Trophoblast cell (in vitro differentiated cells and primary cell): Measurements from ENCODE around the gene EVX1.
A peak's percentile ranks its signal among the peaks of the same experiment; 100 is the strongest.

Experiments
- DNase-seq, 2 donors: peaks; one replicate each; pipeline ENCODE4 v3.0.0-alpha.2; 2016
- H2AFZ ChIP-seq: 2 replicates; pipeline ENCODE4 v1.6.1; 2013; ENCODE audit warnings: low read length, moderate library complexity, mild to moderate bottlenecking; ENCODE audit not compliant: insufficient read depth, poor library complexity
- H2AK5ac ChIP-seq: 2 replicates; pipeline ENCODE4 v1.6.1; 2013; ENCODE audit warnings: mild to moderate bottlenecking, low read length
- H2BK120ac ChIP-seq: 2 replicates; pipeline ENCODE4 v1.6.1; 2013; ENCODE audit warnings: low read length, mild to moderate bottlenecking, moderate library complexity; ENCODE audit not compliant: insufficient read depth, poor library complexity
- H2BK12ac ChIP-seq: 2 replicates; pipeline ENCODE4 v1.6.1; 2013; ENCODE audit warnings: mild to moderate bottlenecking, low read length, moderate library complexity
- H2BK5ac ChIP-seq: 2 replicates; pipeline ENCODE4 v1.6.1; 2013; ENCODE audit warnings: low read length, low read depth, moderate library complexity, mild to moderate bottlenecking; ENCODE audit not compliant: poor library complexity
- H3K14ac ChIP-seq: 2 replicates; pipeline ENCODE4 v1.6.1; 2013; ENCODE audit warnings: mild to moderate bottlenecking, low read length
- H3K18ac ChIP-seq: 2 replicates; pipeline ENCODE4 v1.6.1; 2013; ENCODE audit warnings: mild to moderate bottlenecking, low read length
- H3K23ac ChIP-seq: 2 replicates; pipeline ENCODE4 v1.6.1; 2013; ENCODE audit warnings: low read length
- H3K27ac ChIP-seq: 2 replicates; pipeline ENCODE4 v1.5.1; 2013; ENCODE audit warnings: low read depth, mild to moderate bottlenecking, inconsistent platforms, low read length, moderate library complexity
- H3K27me3 ChIP-seq: 2 replicates; pipeline ENCODE4 v1.6.1; 2013; ENCODE audit warnings: inconsistent platforms, mild to moderate bottlenecking, low read length, moderate library complexity; ENCODE audit not compliant: insufficient read depth
- H3K36me3 ChIP-seq, 2 experiments: 1 replicate in 1 of 2; 2 replicates in 1 of 2; pipeline ENCODE4 v1.6.1; 2013; ENCODE audit warnings: low read length in 2 of 2, mild to moderate bottlenecking in 2 of 2, moderate library complexity in 1 of 2; ENCODE audit not compliant: insufficient read depth in 2 of 2, control insufficient read depth in 1 of 2
- H3K4ac ChIP-seq: 2 replicates; pipeline ENCODE4 v1.6.1; 2013; ENCODE audit warnings: low read depth, mild to moderate bottlenecking, low read length, moderate library complexity
- H3K4me1 ChIP-seq, 2 experiments: 1 replicate in 1 of 2; 2 replicates in 1 of 2; pipeline ENCODE4 v1.6.1; 2013; ENCODE audit warnings: low read length in 2 of 2, mild to moderate bottlenecking in 2 of 2, moderate library complexity in 1 of 2; ENCODE audit not compliant: insufficient read depth in 2 of 2, control insufficient read depth in 1 of 2
- H3K4me2 ChIP-seq: 2 replicates; pipeline ENCODE4 v1.6.1; 2013; ENCODE audit warnings: inconsistent platforms, mild to moderate bottlenecking, low read length, moderate library complexity
- H3K4me3 ChIP-seq: 2 replicates; pipeline ENCODE4 v1.5.1; 2013; ENCODE audit warnings: mild to moderate bottlenecking, low read depth, low read length, inconsistent platforms
- H3K79me1 ChIP-seq: one replicate; pipeline ENCODE4 v1.6.1; 2013; ENCODE audit warnings: low read length
- H3K79me2 ChIP-seq: 2 replicates; pipeline ENCODE4 v1.6.1; 2013; ENCODE audit warnings: low read length, mild to moderate bottlenecking; ENCODE audit not compliant: control insufficient read depth, insufficient read depth, poor library complexity
- H3K9ac ChIP-seq: 2 replicates; pipeline ENCODE4 v1.6.1; 2013; ENCODE audit warnings: mild to moderate bottlenecking, low read length
- H3K9me3 ChIP-seq: 2 replicates; pipeline ENCODE4 v1.6.1; 2013; ENCODE audit warnings: low read depth, mild to moderate bottlenecking, control low read depth, inconsistent platforms, low read length; ENCODE audit not compliant: insufficient read depth
- H4K12ac ChIP-seq: 2 replicates; pipeline ENCODE4 v1.6.1; 2013; ENCODE audit warnings: low read depth, mild to moderate bottlenecking, low read length, moderate library complexity
- H4K8ac ChIP-seq: 2 replicates; pipeline ENCODE4 v1.6.1; 2013; ENCODE audit warnings: low read depth, mild to moderate bottlenecking, low read length, moderate library complexity
- H4K91ac ChIP-seq: one replicate; pipeline ENCODE4 v1.6.1; 2013; ENCODE audit warnings: low read depth, mild to moderate bottlenecking, low read length, moderate library complexity
- WGBS: extraction: QIAGEN DNeasy Blood & Tissue Kit; methylation state at CpG from one replicate; pipeline ENCODE4 v1.1.7; 2013; ENCODE audit warnings: missing lambda C conversion rate; ENCODE audit not compliant: insufficient read length, insufficient coverage; ENCODE audit errors: extremely low coverage; 5-methylcytosine and 5-hydroxymethylcytosine counted together

The EVX1 gene

DNA sequence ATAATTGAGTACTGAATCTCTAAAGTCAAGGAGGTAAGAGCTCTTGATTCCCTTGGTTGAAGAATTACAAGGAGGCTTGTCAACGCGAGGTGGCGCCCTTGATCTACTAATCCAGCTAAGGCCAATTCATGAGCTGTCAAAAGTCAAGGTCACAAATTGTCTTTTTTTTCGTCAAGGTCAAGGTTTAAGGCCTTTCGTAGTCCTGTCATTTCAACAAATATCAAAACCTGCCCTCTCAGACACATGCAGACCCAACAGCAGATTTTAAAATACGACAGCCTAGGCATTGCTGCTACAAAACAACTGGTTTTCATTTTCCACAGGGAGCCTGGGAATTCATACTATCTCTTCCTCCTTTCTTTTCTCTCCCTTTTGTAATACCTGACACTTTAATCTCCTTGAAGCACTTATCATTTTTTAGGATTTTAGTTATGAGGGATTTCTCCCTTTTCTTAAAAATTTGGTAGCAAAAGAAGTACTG lies 46.3 kb upstream of the EVX1 start:
- Histone ChIP-seq H3K79me2 (no peaks in the 10 kb centered on the region), H3K23ac (no peak overlapping the region), H3K27me3 (peaks cover 69% of the 10 kb centered on the region), H3K4ac (no peak overlapping the region), H3K4me1 (peaks cover 12% of the 10 kb centered on the region in 2 experiments), H3K36me3 (no peaks in the 10 kb centered on the region), H2BK120ac (no peak overlapping the region), H2AK5ac (no peak overlapping the region), H3K14ac (no peak overlapping the region), H4K8ac (no peak overlapping the region), H2BK12ac (no peak overlapping the region), H3K79me1 (no peaks in the 10 kb centered on the region), H3K27ac (no peak overlapping the region), H3K9me3 (peaks cover 10% of the 10 kb centered on the region), H3K9ac (no peak overlapping the region), H4K91ac (no peak overlapping the region), H2BK5ac (no peak overlapping the region), H3K4me3 (no peak overlapping the region), H3K4me2 (no peak overlapping the region), H2AFZ (no peak overlapping the region), H3K18ac (no peak overlapping the region), H4K12ac (no peak overlapping the region)
- WGBS, result no CpG with 5 or more reads among the region's 6 CpGs
- peak; percentile 55 to 79 for DNase-seq

DNA sequence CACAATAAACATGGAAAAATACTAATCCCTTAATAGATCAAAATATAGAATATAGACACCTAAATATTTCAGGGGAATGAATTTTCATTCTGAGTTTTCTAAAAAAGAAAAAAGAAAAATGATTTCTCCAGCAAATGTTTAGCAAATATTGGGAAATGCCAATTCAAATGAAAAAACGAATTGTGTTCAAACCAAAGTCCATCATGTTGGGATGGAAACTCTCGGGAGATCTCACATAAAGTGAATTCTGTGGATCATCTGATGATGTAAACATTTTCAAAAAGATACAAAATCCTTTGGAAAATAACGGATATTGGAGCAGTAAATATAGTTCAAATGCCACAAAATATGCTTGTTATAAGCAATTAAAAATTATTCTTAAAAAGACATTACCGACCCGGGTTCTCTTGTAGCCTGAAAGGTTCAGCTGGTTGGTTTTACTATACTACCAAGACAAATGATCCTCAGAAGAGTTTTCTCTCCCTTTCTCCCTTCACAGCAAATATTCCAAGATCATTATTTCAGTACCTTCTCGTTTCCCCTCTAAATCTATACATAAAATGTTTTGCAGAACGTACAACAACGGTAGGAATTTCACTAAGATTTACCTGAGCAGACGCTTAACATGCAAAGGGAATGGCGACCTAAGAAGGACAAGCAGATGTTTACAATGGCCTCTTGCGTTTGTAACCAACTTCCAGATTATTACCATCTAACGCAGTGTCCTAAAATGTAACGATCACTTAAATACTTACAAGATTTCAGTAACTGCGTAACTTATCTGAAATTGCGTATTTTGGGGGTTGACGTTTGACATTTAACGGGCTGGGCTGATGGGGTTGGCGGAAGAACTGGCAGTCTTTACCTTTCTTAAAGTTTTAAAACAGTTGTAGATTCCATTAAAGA lies 45.2 kb upstream of the EVX1 start:
- no peak overlapping the region for H3K4me2 ChIP-seq
- no peak overlapping the region for H2BK5ac ChIP-seq
- no peak overlapping the region for H3K14ac ChIP-seq
- H3K9ac ChIP-seq, result no peak overlapping the region
- H4K91ac ChIP-seq, result no peak overlapping the region
- no peaks in the 10 kb centered on the region for H3K79me1 ChIP-seq
- no peak overlapping the region for H2AK5ac ChIP-seq
- no peak for DNase-seq
- no peak overlapping the region for H3K18ac ChIP-seq
- no CpG with 5 or more reads among the region's 18 CpGs for WGBS
- peaks cover 69% of the 10 kb centered on the region for H3K27me3 ChIP-seq
- no peak overlapping the region for H3K27ac ChIP-seq
- no peaks in the 10 kb centered on the region for H3K79me2 ChIP-seq
- no peak overlapping the region for H3K4me3 ChIP-seq
- H4K12ac ChIP-seq, result no peak overlapping the region
- H2AFZ ChIP-seq, result no peak overlapping the region
- no peak overlapping the region for H3K23ac ChIP-seq
- H2BK12ac ChIP-seq, result no peak overlapping the region
- H3K4me1 ChIP-seq, result peaks cover 12% of the 10 kb centered on the region in 2 experiments
- H4K8ac ChIP-seq, result no peak overlapping the region
- H3K36me3 ChIP-seq, result no peaks in the 10 kb centered on the region
- peaks cover 12% of the 10 kb centered on the region for H3K9me3 ChIP-seq
- H3K4ac ChIP-seq, result no peak overlapping the region
- no peak overlapping the region for H2BK120ac ChIP-seq

DNA sequence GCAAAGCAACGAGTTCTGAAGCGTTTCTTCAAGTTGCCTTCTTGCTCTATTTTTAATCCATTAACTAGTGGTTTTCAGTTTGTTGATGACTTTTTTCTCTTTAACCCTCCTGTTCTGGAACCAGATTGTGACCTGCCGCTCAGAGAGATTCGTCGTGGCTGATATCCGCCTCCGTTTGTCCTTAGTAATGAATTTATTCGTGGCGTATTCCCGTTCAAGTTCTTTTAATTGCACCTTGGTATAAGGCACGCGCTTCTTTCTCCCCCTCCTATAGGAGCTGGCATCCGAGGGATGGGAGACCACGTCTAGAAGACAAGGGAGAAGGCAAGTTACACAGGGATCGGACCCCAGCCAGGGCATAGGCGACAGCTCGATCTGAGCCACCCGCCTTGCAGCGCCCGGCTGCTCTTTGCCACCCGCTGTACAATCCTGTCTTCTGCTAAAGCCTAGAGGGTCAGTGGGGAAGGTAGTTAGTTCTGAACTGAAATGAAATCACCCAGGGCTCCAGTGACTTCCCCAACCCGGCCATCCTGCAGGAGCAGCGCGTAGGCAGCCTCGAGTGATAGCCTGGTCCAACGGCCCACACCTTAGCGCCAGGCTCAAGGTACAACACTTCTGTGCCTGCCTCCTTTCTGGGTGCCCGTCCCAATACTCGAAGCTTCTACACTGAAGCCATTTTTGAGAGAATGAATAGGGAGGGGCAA lies 44.3 kb upstream of the EVX1 start:
- Histone ChIP-seq H3K36me3 (no peaks in the 10 kb centered on the region), H3K4me1 (peaks cover 10 to 12% of the 10 kb centered on the region in 2 experiments), H4K12ac (no peak overlapping the region), H3K9ac (no peak overlapping the region), H3K18ac (no peak overlapping the region), H2AFZ (no peak overlapping the region), H3K79me2 (no peaks in the 10 kb centered on the region), H2BK5ac (no peak overlapping the region), H2AK5ac (no peak overlapping the region), H3K27ac (no peak overlapping the region), H3K4ac (no peak overlapping the region), H3K9me3 (peaks cover 12% of the 10 kb centered on the region), H3K79me1 (no peaks in the 10 kb centered on the region), H2BK12ac (no peak overlapping the region), H3K4me3 (no peak overlapping the region), H3K27me3 (peaks cover 65% of the 10 kb centered on the region), H2BK120ac (no peak overlapping the region), H3K4me2 (no peak overlapping the region), H3K23ac (no peak overlapping the region), H4K91ac (no peak overlapping the region), H3K14ac (no peak overlapping the region), H4K8ac (no peak overlapping the region)
- WGBS, result no CpG with 5 or more reads among the region's 29 CpGs
- no peak for DNase-seq

DNA sequence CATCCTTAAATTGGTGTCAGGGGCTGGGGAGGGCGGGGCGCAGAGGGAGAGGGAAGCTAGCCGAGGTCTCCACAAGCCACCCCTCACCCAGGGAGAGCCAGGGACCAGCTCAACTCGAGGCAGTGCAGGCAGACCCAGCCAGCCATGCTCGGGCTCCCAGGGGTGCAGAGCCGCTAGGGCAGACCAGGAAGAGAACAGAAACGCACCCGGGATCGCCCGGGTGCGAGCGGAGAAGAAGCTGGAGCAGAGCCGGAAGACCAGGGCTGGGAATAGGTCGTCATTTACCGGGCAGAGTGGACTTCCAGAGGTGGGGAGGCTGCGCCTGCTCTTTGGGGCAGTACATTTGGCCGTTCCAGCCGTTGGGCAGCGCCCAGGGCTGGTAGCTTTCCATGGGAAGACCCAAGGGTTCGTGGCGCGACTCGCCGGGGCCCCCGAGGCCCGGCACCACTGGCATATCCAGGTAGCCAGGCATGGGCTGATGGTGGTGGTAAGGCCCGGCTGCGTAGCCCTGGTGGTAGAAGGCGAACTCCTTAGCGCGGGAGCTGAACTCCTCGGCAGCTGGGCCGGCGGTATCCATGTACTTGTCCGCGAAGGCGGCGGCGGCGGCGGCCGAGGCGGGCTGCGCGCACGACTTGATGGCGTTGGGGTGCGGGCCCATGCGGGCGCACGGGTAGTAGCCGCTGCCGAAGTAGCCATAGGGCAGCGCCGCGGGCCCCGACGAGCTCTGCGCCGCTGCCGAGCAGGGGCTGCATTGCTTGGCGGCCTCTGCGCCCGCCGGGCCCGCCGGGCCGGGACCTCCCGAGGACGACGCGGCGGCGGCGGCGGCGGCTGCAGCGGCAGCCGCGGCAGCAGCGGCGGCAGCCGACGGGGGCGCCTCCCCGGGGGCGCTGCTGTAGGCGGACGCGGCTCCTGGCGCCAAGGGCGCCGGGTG lies 43.5 kb upstream of the EVX1 start:
- Histone ChIP-seq H2AFZ (peak overlapping the region; percentile 30), H3K4me2 (peak overlapping the region; percentile 71), H3K27ac (no peak overlapping the region), H2BK5ac (no peak overlapping the region), H3K23ac (no peak overlapping the region), H3K4ac (no peak overlapping the region), H3K18ac (no peak overlapping the region), H4K8ac (no peak overlapping the region), H4K12ac (no peak overlapping the region), H2AK5ac (no peak overlapping the region), H3K79me2 (no peaks in the 10 kb centered on the region), H3K9me3 (peaks cover 12% of the 10 kb centered on the region), H3K79me1 (no peaks in the 10 kb centered on the region), H2BK120ac (no peak overlapping the region), H3K4me1 (peaks cover 10 to 12% of the 10 kb centered on the region in 2 experiments), H4K91ac (no peak overlapping the region), H3K36me3 (no peaks in the 10 kb centered on the region), H2BK12ac (no peak overlapping the region), H3K4me3 (peak overlapping the region; percentile 55), H3K27me3 (peaks cover 66% of the 10 kb centered on the region), H3K9ac (no peak overlapping the region), H3K14ac (no peak overlapping the region)
- DNase-seq, result peak; percentile 23 to 65
- no CpG with 5 or more reads among the region's 93 CpGs for WGBS
